MM.1S (cell line): ENCODE measurements around the gene HSPE1.
"Not testable (repeated sequence)": the region's sequence is repeated elsewhere in the genome, so short reads cannot be mapped to it uniquely, and the experiment has no call there.

Experiments used
- DNase-seq: peaks from one replicate; pipeline ENCODE4 v3.0.0-alpha.2; 2015
- H2AFZ ChIP-seq: fragments of 300-600 bp; sonication (generic); 2 replicates; pipeline ENCODE4 v1.6.0; 2016; ENCODE audit warnings: antibody characterized with exemption, low read length
- H3F3A ChIP-seq: fragments of 300-600 bp; sonication (generic); 2 replicates; pipeline ENCODE4 v1.6.1; 2016; ENCODE audit warnings: mild to moderate bottlenecking, antibody characterized with exemption, low read length, moderate library complexity, mixed read lengths; ENCODE audit not compliant: insufficient read depth
- H3K27ac ChIP-seq: fragments of 300-600 bp; sonication (generic); 2 replicates; pipeline ENCODE4 v1.5.1; 2016; ENCODE audit warnings: mild to moderate bottlenecking, low read length
- H3K27me3 ChIP-seq: fragments of 300-600 bp; sonication (generic); replicated peaks from 2 replicates; pipeline ENCODE4 v1.6.0; 2016; ENCODE audit warnings: low read length; ENCODE audit not compliant: insufficient read depth
- H3K36me3 ChIP-seq: fragments of 300-600 bp; sonication (generic); replicated peaks from 2 replicates; pipeline ENCODE4 v1.6.1; 2016; ENCODE audit warnings: mild to moderate bottlenecking, low read length, mixed read lengths; ENCODE audit not compliant: insufficient read depth
- H3K4me1 ChIP-seq: fragments of 300-600 bp; sonication (generic); 2 replicates; pipeline ENCODE4 v1.6.1; 2016; ENCODE audit warnings: low read length, mixed read lengths
- H3K4me2 ChIP-seq: fragments of 300-600 bp; sonication (generic); 2 replicates; pipeline ENCODE4 v1.6.0; 2016; ENCODE audit warnings: low read depth, low read length
- H3K4me3 ChIP-seq: fragments of 300-600 bp; sonication (generic); 2 replicates; pipeline ENCODE4 v1.5.1; 2016; ENCODE audit warnings: low read length, mixed read lengths
- H3K79me2 ChIP-seq: fragments of 300-600 bp; sonication (generic); 2 replicates; pipeline ENCODE4 v1.6.1; 2016; ENCODE audit warnings: mixed run types, low read length, mixed read lengths
- H3K9ac ChIP-seq: fragments of 300-600 bp; sonication (generic); 2 replicates; pipeline ENCODE4 v1.6.1; 2016; ENCODE audit warnings: low read length, mixed read lengths
- H3K9me2 ChIP-seq: fragments of 300-600 bp; sonication (generic); replicated peaks from 2 replicates; pipeline ENCODE4 v1.6.1; 2016; ENCODE audit warnings: mild to moderate bottlenecking, low read length, mixed read lengths; ENCODE audit not compliant: insufficient read depth
- H3K9me3 ChIP-seq: fragments of 300-600 bp; sonication (generic); replicated peaks from 2 replicates; pipeline ENCODE4 v1.6.1; 2016; ENCODE audit warnings: mild to moderate bottlenecking, low read length, mixed read lengths; ENCODE audit not compliant: insufficient read depth
- H4K20me1 ChIP-seq: fragments of 300-600 bp; sonication (generic); 2 replicates; pipeline ENCODE4 v1.6.1; 2016; ENCODE audit warnings: mild to moderate bottlenecking, low read length, moderate library complexity, mixed read lengths; ENCODE audit not compliant: insufficient read depth
- EZH2 ChIP-seq: fragments of 300-600 bp; sonication (generic); optimal IDR thresholded peaks from 2 replicates; pipeline ENCODE3; 2017; ENCODE audit warnings: low read depth, mild to moderate bottlenecking, antibody characterized with exemption, low read length, mixed read lengths
- EZH2phosphoT487 ChIP-seq: fragments of 300-600 bp; sonication (generic); IDR thresholded peaks from 2 replicates; pipeline ENCODE4 v1.6.1; 2018; ENCODE audit warnings: antibody characterized with exemption, low read length
- TF ChIP-seq, protein P1 (sequence below): fragments of 300-600 bp; sonication (generic); IDR thresholded peaks from 2 replicates; pipeline ENCODE4 v1.5.1; 2016; ENCODE audit warnings: antibody characterized with exemption, low read length, mixed read lengths

The HSPE1 gene

DNA sequence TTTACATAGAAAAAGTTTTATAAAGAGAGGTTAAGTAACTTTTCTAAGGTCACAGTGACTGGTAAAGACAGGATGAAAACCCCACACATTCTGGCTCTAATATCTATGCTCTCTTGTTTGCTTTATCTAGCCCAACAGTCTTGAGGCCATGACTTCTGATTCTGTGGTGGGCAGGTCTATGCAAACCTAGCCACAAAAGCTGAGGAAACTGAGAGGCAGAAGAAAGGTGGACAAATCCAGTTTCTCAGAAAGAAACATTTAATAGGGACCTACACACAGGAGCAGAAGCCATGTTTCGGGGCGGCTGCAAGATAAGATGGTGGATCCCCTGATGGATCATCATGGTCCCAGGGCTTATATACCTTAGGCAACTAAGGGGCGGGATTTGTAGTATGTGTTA is 22.4 kb upstream of the HSPE1 start:
- DNase-seq, result no peak
- H3K4me3 ChIP-seq, result no peak overlapping the region
- H3F3A ChIP-seq, result peaks cover 25% of the 10 kb centered on the region
- no peaks in the 10 kb centered on the region for H3K27me3 ChIP-seq
- no peak overlapping the region for H2AFZ ChIP-seq
- no peaks in the 10 kb centered on the region for H3K9me2 ChIP-seq
- H3K9ac ChIP-seq, result no peak overlapping the region
- peaks cover 33% of the 10 kb centered on the region for H3K4me1 ChIP-seq
- no peak overlapping the region for H3K4me2 ChIP-seq
- H3K9me3 ChIP-seq, result no peaks in the 10 kb centered on the region
- no peak overlapping the region for H3K27ac ChIP-seq
- no peaks in the 10 kb centered on the region for H4K20me1 ChIP-seq
- H3K36me3 ChIP-seq, result 0 out of 2 replicates have a peak, but pooled peaks cover 3% of the 10 kb centered on the region
- TF ChIP-seq, protein P1, sequence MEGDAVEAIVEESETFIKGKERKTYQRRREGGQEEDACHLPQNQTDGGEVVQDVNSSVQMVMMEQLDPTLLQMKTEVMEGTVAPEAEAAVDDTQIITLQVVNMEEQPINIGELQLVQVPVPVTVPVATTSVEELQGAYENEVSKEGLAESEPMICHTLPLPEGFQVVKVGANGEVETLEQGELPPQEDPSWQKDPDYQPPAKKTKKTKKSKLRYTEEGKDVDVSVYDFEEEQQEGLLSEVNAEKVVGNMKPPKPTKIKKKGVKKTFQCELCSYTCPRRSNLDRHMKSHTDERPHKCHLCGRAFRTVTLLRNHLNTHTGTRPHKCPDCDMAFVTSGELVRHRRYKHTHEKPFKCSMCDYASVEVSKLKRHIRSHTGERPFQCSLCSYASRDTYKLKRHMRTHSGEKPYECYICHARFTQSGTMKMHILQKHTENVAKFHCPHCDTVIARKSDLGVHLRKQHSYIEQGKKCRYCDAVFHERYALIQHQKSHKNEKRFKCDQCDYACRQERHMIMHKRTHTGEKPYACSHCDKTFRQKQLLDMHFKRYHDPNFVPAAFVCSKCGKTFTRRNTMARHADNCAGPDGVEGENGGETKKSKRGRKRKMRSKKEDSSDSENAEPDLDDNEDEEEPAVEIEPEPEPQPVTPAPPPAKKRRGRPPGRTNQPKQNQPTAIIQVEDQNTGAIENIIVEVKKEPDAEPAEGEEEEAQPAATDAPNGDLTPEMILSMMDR, result no peak
- TF ChIP-seq EZH2 (no peak), EZH2phosphoT487 (no peak)
- no peaks in the 10 kb centered on the region for H3K79me2 ChIP-seq

DNA sequence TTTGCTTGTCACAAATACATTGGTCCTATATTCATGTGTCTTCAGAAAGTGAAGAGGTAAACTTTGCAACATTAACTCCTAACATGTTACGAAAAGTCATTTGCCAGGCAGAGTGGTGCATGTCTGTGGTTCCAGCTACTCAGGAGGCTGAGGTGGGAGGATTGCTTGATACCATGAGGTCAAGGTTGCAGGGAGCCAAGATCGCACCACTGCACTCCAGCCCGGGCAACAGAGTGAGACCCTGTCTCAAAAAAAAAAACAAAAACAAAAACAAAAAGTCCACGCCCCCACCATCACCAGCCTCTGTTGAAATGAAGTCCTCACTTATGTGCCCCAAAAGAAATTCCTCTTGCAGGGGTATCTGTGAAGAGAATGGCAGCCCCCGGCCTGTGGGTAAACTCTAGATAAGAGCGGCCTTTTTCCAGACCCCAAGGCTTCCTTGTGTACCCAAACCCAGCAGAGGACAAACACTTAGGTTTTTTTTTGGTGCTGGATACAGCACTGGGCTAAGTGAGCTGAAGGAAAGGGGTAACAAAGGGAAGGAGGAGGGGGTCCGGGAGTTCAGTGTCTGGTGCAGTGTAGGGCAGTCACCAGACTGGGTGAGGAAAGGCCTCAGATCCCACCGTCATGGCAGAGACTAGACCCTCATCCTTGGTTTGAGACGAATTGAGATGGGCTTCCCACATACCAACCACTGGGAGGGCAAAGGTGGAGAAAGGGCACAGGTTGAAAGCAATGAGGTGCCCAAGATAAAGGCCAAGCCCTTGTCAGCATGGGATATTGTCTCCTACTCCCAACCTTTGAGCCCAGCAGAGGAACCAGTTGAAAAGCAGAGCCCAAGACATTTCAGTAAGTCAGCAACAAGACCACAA is 19.8 kb upstream of the HSPE1 start:
- H3K4me3 ChIP-seq, result no peak overlapping the region
- no peaks in the 10 kb centered on the region for H3K9me3 ChIP-seq
- peaks cover 37% of the 10 kb centered on the region for H3K4me1 ChIP-seq
- H3K9me2 ChIP-seq, result no peaks in the 10 kb centered on the region
- H4K20me1 ChIP-seq, result no peaks in the 10 kb centered on the region
- no peaks in the 10 kb centered on the region for H3K36me3 ChIP-seq
- H3K9ac ChIP-seq, result no peak overlapping the region
- H3F3A ChIP-seq, result peaks cover 40% of the 10 kb centered on the region
- H3K79me2 ChIP-seq, result no peaks in the 10 kb centered on the region
- no peak for DNase-seq
- no peak overlapping the region for H3K27ac ChIP-seq
- no peak overlapping the region for H2AFZ ChIP-seq
- TF ChIP-seq, protein P1, result no peak
- TF ChIP-seq EZH2phosphoT487, result no peak
- TF ChIP-seq EZH2, result no peak
- no peak overlapping the region for H3K4me2 ChIP-seq
- H3K27me3 ChIP-seq, result no peaks in the 10 kb centered on the region

DNA sequence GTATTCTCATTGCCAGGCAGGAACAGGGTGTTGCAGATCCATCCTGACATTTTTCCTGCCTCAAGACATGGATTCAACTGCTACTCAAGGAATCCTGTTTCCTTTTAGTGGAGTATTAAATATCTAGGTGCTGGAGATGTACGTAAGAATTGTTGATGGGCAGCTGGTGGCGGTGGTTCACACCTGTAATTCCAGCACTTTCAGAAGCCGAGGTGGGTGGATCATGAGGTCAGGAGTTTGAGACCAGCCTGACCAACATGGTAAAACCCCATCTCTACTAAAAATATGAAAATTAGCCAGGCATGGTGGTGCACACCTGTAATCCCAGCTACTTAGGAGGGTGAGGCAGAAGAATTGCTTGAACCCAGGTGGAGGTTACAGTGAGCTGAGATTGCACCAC is 15.9 kb upstream of the HSPE1 start:
- not testable (repeated sequence) for H3K9ac ChIP-seq, H3K27me3 ChIP-seq, H2AFZ ChIP-seq, H3K9me3 ChIP-seq, DNase-seq, H3K9me2 ChIP-seq, H3K4me3 ChIP-seq, H3K4me2 ChIP-seq, H4K20me1 ChIP-seq, H3K27ac ChIP-seq
- H3K36me3 ChIP-seq, result peaks cover 24% of the 10 kb centered on the region
- peaks cover 18% of the 10 kb centered on the region for H3K4me1 ChIP-seq
- H3F3A ChIP-seq, result peaks cover 39% of the 10 kb centered on the region
- peaks cover 13% of the 10 kb centered on the region for H3K79me2 ChIP-seq

DNA sequence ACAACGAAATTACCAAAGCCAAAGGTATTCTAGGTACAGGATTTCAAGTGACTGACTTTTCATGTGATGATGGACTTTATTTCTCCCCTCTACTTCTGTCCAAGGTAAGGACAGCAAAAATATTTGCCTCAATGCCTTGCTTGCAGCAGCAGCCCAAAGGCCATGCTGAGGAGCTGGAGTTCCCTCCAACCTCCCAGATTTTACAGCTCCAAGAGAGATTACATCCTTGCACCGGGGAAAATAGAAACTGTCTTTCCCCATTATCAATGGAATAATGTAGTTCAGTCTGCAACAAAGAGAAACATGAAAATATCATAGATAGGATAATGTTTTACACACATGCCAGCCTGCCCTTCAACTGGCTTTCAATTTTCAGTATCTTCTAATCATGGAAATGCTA is 14.0 kb upstream of the HSPE1 start:
- Histone ChIP-seq H3F3A (peaks cover 56% of the 10 kb centered on the region), H3K9ac (no peak overlapping the region), H3K79me2 (peaks cover 32% of the 10 kb centered on the region), H2AFZ (no peak overlapping the region), H3K9me3 (no peaks in the 10 kb centered on the region), H3K9me2 (no peaks in the 10 kb centered on the region), H3K4me1 (peaks cover 10% of the 10 kb centered on the region), H3K36me3 (peaks cover 41% of the 10 kb centered on the region), H3K27ac (no peak overlapping the region), H3K4me2 (no peak overlapping the region), H3K4me3 (no peak overlapping the region), H3K27me3 (no peaks in the 10 kb centered on the region), H4K20me1 (no peaks in the 10 kb centered on the region; the same call in 1 of the 2 replicates)
- no peak for TF ChIP-seq EZH2phosphoT487
- TF ChIP-seq EZH2, result no peak
- no peak for DNase-seq
